T-helper 9 cell (primary cell): Measurements from ENCODE around the gene CLOCK.
"Not testable (repeated sequence)": the region's sequence is repeated elsewhere in the genome, so short reads cannot be mapped to it uniquely, and the experiment has no call there.

Experiments used
- DNase-seq: peaks from one replicate; pipeline ENCODE4 v3.0.0-alpha.2; 2020
- total RNA-seq, 2 donors: gene quantifications; one replicate each; lab custom pipeline; 2026; lab: John Stamatoyannopoulos, UW

The CLOCK gene, protein sequence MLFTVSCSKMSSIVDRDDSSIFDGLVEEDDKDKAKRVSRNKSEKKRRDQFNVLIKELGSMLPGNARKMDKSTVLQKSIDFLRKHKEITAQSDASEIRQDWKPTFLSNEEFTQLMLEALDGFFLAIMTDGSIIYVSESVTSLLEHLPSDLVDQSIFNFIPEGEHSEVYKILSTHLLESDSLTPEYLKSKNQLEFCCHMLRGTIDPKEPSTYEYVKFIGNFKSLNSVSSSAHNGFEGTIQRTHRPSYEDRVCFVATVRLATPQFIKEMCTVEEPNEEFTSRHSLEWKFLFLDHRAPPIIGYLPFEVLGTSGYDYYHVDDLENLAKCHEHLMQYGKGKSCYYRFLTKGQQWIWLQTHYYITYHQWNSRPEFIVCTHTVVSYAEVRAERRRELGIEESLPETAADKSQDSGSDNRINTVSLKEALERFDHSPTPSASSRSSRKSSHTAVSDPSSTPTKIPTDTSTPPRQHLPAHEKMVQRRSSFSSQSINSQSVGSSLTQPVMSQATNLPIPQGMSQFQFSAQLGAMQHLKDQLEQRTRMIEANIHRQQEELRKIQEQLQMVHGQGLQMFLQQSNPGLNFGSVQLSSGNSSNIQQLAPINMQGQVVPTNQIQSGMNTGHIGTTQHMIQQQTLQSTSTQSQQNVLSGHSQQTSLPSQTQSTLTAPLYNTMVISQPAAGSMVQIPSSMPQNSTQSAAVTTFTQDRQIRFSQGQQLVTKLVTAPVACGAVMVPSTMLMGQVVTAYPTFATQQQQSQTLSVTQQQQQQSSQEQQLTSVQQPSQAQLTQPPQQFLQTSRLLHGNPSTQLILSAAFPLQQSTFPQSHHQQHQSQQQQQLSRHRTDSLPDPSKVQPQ
- 35.5 to 44.3 reads per million in 2 donors for total RNA-seq

DNA sequence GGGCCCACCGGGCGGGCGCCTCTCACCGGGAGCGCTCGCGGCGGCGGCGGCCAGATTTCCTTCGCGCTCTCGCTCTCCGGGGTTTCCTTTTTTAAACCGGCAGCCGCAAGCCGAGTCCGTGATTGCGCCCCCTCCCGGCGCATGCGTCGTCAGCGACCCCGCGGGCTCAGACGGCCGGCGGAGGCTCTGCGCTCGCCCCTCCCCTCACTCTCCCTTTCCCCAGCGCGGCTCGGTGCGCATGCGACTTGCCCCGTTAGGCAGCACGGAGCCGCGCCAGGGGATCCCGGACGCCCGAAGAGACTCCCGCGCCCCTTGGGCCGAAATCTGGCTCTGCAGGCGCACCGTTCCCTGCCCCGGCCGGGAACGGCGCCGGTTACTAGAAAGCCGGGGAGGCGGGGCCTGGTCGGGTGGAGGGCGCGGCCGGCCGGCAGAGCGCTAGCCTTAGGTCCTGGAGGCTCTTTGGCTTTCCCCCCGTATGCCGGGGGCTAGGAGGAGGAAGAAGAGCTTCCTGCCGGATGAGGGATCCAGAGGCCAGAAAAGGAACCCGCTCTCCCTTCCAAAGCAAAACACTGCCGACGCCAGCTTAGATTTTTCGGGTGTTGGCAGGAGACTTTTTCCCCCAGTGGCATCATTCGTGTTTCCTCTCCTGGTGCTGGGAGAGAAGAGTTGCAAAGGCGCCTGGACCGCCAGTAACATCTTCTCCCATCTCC lies at the start of gene CLOCK:
Gene CLOCK, minus strand, starts transcription at position 154 of the 710 bp plus-strand sequence. CDS start 64,124 bp downstream, outside the sequence.
- peak; percentile 79 for DNase-seq

DNA sequence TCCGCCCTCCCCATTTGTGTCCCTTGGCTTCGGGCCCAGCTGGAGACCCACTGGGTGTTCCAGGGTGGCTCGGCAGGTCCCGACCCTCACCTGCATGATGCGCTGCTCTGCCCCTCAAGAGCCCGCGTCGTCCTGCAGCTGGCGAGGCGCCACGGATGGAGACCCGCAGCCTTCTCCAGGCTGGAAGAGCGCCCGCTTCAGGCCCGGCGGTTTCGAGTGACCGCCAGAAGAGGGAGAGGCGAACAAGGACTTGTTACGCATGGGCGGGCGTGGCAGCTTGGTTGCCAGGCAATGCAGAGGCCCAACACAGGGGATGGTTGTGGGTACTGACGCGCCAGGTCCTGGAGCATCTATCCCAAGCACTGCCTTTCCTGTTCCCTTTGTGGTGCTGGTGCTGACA lies 45.3 kb upstream of the CLOCK start, which contains the start of gene PDCL2:
Gene PDCL2, minus strand, starts transcription at position 232 of the 400 bp plus-strand sequence. Its CDS starts 136 bp downstream, at position 96.
- no peak for DNase-seq

DNA sequence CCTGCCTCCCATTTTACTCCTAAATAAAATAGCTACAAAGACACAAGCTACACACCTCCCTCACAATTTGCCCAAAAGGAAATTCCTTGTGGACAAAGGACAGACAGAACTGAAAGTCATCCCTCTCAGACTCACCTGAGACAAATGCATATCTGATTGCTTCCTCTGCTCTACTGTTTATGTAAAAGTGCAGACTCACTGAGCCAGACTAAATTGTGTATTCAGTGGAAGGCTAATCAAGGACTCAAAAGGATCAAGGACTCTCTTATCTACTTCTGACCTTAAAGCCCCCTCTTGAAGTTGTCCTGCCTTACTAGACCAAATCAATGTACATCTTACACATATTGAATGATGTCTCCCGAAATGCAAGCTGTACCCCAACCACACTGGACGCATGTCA lies 41.5 kb upstream of the CLOCK start:
- no peak for DNase-seq

GRCh38 chr4:55582773-55583172 lies 36.1 kb upstream of the CLOCK start:
- DNase-seq, result not testable (repeated sequence)

GRCh38 chr4:55578341-55579010 lies 31.8 kb upstream of the CLOCK start:
- no peak for DNase-seq

GRCh38 chr4:55575513-55575912 lies 28.8 kb upstream of the CLOCK start:
- DNase-seq, result no peak

DNA sequence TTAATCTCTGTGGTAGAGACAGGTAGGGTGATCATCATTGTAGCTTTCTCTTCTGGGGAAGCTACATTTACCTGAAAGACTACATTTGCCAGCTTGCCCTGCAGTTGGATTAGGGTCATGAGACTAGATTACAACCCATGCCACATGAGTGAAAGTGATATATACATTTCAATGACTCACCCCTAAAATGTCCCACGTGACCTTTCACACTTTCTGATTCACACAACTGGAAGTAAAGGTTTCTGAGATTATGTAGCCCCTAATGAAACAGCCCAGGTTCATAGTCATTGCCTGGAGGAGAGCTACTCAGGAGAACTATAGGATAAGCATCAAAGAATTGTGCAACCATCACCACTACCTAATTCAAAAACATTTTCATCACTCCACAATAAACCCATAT lies 27.5 kb upstream of the CLOCK start:
- DNase-seq, result no peak

GRCh38 chr4:55571806-55572205 lies 25.1 kb upstream of the CLOCK start:
- no peak for DNase-seq

DNA sequence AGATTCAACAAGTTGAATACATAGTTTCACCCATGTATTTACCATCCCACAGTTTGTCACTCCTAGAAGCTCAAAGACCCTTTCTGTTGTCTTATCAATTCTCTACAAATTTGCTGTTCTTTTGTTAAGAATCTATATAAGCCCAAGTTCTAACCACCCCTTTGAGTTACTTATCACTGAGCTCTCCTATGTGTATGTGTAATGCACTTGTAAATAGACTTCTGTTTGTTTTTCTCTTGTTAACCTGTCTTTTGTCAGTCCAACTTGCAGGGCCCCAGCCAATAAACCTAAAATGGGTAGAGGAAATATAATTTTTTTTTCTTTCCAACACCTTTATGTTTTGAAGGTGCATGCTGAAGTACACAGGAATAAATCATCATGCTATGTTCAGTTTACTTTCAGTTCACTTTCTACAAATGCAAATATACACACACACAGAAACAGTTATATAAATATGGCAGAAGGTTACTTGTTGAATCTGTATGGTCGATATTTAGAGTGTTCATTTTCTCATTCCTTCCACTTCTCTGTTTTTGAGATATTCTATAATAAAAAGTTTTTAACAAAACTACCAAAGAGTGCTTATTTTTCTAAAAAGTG lies 22.3 kb upstream of the CLOCK start:
- no peak for DNase-seq

DNA sequence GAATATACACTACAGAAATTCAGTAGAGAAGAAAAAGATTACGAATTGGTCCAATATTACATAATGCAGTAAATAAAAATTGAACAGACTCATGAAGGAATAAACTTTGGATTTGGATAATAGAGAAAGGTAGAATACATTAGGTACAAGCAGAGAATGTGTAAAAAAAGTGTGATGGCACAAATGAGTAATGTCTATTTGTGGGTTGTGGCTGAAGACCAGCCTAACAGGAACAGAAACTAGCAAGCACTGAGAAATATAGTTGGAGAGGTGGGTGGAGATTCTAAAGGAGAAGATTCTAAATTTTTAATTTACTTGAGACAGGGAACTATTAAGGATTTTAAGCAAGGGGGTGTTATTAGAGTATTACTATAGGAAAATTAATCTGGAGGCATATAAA lies 15.2 kb upstream of the CLOCK start:
- DNase-seq, result no peak

GRCh38 chr4:55560096-55560495 lies 13.4 kb upstream of the CLOCK start:
- no peak for DNase-seq

DNA sequence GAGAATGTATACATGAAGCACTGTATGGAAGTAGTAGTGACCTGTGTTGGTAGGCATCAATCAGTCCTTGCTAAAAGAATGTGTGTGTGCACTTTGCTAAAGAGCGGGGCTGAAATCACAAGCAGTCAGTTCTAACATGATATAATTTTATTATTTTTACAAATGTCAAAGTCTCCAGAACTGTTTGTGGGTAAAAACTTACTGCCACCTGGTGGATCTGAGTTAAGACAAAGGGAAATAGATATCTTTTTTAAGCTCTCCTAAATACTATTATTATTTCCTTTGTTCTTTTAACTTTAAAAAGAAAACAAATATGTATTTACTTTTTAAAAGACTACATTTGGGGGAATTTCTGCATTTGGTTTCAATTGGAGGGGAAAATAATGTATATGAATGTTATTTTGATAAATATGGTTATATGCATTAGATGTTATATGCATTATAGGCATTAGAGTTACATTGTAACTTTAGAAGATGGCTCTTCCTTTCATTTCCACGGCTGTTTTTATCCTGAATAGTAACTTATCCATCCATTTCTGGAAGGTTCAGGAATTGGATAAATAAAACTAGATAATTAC lies 7.8 kb upstream of the CLOCK start:
- no peak for DNase-seq

DNA sequence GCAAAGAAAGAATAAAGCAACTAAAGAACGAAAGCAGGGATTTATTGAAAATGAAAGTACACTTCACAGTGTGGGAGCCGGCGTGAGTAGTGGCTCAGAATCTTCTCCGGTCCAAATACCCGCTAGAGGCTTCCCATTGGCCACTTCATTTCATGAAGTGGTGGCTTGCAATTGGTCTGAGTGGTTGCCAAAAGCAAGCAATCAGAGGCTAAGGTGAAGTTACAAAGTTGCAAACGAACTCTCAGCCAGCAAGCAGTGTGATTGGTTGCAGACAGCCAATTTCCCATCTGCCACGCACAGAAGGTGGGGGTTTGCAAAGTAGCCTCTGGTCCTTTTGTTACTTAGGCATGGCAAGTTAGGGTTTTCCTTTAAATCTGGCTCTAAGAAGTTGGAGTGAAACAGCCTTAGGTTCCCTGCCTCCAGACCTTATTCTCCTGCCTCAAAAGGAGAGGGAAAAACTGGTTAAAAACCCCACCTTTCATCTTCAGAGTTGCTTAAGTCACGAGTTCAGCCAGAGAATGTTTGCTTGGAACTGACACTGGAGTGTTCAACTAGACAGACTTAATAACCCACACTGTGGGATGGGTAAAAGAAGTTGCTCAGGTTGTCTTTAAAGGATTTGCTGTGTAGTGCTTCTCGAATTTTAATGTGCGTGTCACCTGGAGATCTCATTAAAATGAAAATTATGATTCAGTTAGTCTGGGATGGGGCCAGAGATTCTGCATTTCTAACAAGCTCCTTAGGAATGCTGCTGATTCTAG lies 6.9 kb upstream of the CLOCK start:
- no peak for DNase-seq

DNA sequence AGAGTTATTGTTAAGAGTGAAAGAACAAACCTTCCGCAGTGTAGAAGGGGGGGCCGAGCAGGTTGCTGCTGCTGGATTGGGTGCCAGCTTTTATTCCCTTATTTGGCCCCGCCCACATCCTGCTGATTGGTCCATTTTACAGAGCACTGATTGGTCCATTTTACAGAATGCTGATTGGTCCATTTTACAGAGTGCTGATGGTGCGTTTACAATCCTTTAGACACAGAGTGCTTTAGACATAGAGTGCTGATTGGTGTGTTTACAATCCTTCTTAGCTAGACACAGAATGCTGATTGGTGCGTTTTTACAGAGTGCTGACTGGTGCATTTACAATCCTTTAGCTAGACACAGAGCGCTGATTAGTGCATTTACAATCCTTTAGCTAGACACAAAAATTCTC lies 5.3 kb upstream of the CLOCK start:
- DNase-seq, result not testable (repeated sequence)

DNA sequence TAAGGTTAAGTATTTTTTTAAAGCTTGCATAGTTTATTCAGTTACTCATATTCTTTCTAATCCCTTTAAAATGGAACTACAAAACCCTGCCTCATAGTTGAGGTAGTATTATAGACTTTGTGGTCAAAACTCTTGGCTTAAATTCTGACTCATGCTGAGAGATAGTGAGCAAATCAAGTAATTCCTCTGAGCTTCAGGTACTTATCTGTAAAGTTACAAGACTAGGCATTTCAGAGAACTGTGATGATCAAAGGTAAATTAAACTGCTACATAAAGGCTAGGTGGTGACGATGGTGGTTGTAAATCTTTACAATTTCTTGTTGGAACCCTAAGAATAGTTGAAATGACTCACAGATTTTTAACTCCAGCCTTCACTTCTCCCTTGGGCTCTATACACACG lies 3.2 kb upstream of the CLOCK start:
- no peak for DNase-seq

DNA sequence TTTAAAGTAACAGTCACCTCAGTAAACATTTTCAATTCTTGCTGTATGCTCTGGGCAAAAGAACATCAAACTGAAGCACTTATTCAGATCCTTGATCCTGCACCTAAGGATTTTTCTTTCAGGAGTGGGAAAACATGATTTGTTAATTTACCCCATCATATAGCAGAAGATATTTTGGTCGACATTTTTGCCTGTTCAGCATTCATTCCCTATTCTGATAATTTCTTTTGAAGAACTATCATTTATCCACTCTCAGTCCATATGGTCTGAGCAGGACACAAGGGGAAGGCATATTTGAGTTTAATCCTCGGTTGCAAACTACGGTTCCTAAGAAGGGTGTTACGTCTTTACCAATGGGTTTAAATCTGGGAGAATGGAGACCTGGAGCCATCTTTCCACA lies 1.2 kb upstream of the CLOCK start:
- no peak for DNase-seq

DNA sequence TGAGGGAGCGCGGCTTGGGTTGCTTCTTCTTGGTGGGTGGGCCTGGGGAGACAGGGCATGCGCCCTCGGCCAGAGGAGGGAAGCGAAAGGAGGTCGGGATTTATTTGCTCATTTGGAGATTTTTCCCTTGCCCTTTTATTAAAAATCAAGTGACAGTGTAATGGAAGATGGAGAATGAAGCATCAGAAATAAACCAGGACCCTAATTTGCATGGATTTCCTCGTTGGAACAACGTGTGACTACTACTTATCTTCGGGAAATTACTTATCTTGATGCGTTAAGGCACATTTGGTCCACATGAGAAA lies 709 bp upstream of the CLOCK start:
- no peak for DNase-seq

- no peak for DNase-seq
These were observed 278 bp downstream of the CLOCK start for GRCh38 chr4:55546506-55546755.

GRCh38 chr4:55545641-55546505 lies 836 bp downstream of the CLOCK start:
- DNase-seq, result peak; percentile 58

GRCh38 chr4:55545151-55545550 lies 1.6 kb downstream of the CLOCK start:
- no peak for DNase-seq
